Fibroblast of the aortic adventitia (primary cell): Measurements from ENCODE around the gene APLP1. TPM values are rescaled to one million over a fixed set of nuclear protein-coding genes. Genes with fewer than 3 reads are reported as not detected.

Experiments
- DNase-seq: peaks from one replicate; pipeline ENCODE4 v3.0.0-alpha.2; 2010; ENCODE audit warnings: low read depth
- H3K4me3 ChIP-seq: 2 replicates; pipeline ENCODE4 v1.5.1; 2011; ENCODE audit warnings: low read depth, mild to moderate bottlenecking, control low read depth, low read length, moderate library complexity
- CTCF ChIP-seq: IDR thresholded peaks from 2 replicates; pipeline ENCODE4 v1.5.1; 2011; ENCODE audit warnings: mild to moderate bottlenecking, low read length, control low read depth, inconsistent platforms; ENCODE audit not compliant: insufficient read depth
- total RNA-seq: library from RNA; depleted of rRNA; stranded (reverse); fragments of >200 nt; gene quantifications from 2 replicates; pipeline ENCODE4 v1.2.3, GENCODE V29; 2012; ENCODE audit warnings: low replicate concordance

The APLP1 gene
- total RNA-seq, 1 donor, result 8.6 TPM

DNA sequence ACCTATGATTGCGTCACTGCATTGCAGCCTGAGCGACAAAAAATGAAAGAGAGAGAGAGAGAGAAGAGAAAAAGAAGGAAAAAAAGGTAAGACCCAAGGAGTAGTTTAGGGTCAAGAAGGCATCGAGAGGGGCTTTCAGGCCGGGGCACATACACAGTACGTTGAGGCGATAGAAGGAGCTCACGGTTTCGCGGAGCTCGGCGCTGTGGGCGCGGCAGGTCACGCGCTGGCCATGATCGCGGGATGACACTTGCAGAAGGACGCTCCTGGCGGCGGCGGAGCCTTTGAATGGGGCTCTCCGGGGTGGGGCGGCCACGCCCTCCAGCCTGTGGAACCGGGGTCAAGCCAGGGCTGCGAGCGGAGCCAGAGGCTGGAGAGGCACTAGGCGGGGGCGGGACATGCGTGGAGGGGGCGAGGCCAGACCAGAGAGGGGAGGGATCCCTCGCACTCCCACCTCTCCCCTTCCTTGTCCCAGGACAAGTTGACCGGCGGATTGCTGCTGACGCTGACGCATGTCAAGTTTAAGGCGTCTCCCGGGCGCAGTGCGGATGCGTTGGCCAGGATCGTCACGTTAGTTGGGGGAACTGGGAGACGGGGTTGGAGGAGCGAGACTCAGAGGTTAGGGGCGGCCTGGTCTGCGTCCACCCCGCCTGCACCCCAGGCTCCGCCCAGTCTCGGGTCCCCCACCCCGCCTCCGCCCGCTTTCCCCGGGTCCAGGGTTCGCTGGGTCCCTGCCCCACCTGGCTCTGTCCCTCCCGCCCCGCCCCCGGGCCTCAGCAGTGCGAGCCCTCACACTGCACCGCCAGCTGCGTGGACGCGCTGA, 22.9 kb upstream of the APLP1 start:
- no peak overlapping the region for H3K4me3 ChIP-seq
- no peak for DNase-seq
- TF ChIP-seq CTCF, result no peak

DNA sequence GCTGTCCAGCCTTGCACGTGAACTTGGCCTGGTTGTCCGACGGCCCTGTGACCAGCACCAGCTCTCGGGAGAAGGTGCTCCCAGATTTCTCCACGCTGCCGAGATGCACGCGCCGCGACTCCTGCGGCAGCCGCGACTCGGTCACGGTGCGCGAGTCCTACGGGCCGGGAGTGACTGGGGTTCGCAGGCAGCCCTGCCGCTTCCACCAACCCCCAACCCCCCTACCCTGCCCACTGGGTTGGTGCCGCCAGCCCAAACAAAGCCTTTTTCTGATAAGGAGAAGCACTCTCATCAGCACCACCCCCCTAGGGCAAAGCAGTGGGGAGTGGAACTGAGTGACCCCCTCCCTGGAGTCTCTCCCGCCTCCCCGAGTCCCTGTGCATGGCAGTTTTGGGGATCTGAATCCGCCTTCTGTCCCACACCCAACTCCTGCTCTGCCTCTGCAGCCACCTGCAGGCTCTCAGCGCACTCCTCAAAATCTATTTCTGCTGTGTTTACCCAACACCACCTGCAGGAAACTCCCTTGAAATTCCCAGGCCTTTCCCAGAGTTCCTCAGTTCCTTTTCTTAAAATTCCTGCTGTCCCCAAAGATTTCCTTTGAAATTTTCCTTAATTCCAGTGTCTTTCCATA, 22.2 kb upstream of the APLP1 start:
- no peak for DNase-seq
- no peak for TF ChIP-seq CTCF
- H3K4me3 ChIP-seq, result no peak overlapping the region

DNA sequence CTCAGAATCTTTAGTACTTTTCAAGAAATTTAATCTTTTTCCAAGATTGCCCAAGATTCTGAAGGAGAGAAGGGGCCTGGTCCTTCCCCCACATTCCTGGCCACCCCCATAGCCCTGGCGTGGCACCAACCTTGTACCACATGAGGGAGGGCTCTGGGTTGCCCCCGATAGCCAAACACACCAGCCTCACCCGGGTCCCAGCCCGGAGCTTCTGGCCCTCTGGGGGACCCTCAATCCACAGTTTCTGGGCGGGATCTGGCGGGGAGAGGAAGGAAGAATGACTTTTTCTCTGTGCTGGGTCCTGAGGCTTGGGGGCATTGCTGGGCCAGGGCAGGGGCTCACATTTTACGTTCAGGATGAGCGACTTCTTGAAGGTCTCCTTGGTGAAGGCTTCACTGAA, 20.5 kb upstream of the APLP1 start:
- H3K4me3 ChIP-seq, result no peak overlapping the region
- no peak for DNase-seq
- no peak for TF ChIP-seq CTCF

DNA sequence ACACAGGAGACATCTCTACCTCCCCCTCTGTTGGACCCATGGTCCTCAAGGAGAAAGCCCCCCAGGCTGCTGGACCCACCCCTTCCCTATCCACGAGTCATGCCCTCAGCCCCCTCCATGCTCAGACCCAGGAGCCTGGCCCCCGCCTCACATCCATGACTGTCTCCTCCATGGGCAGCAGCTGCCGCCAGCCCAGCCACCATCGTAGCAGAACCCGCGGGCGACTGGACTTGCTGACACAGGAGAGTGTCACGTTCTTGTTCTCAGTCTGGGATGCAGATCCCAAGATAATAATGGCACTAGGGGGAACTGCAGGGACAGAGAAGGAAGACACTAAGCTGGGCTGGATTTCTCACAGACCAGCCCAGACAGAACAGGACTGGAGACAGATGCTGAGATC, 19.9 kb upstream of the APLP1 start:
- no peak for DNase-seq
- H3K4me3 ChIP-seq, result no peak overlapping the region
- no peak for TF ChIP-seq CTCF

- no peak overlapping the region for H3K4me3 ChIP-seq
- no peak for DNase-seq
- TF ChIP-seq CTCF, result no peak
These were observed 19.4 kb upstream of the APLP1 start for GRCh38 chr19:35848919-35849505.

- no peak for DNase-seq
- no peak for TF ChIP-seq CTCF
- H3K4me3 ChIP-seq, result no peak overlapping the region
These were observed 17.0 kb upstream of the APLP1 start for GRCh38 chr19:35851213-35852028.
